GM12864 (cell line): Measurements from ENCODE around the gene PRSS23.

ENCODE experiments used
- DNase-seq: peaks from one replicate; pipeline ENCODE4 v3.0.0-alpha.2; 2011; ENCODE audit warnings: low read depth
- H3K4me3 ChIP-seq: 2 replicates; pipeline ENCODE4 v1.5.1; 2011; ENCODE audit warnings: mild to moderate bottlenecking, low read depth, low read length, control low read depth
- TF ChIP-seq, protein P1 (sequence below): IDR thresholded peaks from 2 replicates; pipeline ENCODE4 v1.5.1; 2011; ENCODE audit warnings: low read depth, mild to moderate bottlenecking, moderate library complexity, low read length, control low read depth, inconsistent platforms; ENCODE audit errors: missing control alignments

PRSS23 gene

DNA sequence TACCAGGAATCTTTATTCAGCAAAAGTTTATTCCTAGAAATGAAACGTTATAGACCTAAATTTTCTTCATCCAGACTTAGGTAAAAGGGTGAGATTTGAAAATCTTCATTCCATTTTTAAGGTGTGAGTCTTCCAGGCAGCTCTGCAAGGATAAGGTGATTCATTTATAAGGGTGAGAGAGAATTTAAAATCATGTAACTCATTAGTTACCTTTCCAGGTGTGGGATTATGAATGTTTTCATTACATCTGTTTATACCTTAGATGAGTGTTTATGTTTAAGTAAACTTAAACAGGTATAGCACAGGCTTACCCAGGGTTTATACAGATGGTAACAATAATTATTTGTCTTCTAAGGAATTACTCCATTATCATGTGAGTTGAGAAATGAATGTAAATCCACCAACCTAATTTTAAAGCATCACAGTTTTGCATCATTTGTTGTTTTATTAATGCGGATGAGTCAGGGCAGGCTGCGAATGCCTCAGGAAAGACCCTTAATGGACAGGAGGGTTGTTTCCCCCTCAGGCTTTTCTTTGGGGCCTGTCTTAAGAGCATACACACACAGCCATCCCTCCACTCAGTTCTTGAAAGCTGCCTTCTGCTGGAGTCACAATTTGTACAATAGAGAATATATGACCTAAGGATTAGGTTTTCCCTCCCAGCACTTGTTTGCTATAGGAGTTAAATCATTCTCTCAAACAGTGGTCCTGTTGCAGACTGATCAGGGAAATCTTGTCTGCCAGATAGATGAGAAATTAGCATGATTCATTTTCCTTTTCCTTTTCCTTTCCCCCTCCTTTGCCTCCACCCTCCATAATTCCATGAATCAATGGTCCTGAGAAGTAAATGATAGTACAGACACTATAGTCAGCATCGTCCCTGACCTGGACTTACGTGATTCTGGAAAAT is 3.0 kb downstream of the PRSS23 start:
- H3K4me3 ChIP-seq, result no peak overlapping the region
- no peak for DNase-seq
- TF ChIP-seq, protein P1, sequence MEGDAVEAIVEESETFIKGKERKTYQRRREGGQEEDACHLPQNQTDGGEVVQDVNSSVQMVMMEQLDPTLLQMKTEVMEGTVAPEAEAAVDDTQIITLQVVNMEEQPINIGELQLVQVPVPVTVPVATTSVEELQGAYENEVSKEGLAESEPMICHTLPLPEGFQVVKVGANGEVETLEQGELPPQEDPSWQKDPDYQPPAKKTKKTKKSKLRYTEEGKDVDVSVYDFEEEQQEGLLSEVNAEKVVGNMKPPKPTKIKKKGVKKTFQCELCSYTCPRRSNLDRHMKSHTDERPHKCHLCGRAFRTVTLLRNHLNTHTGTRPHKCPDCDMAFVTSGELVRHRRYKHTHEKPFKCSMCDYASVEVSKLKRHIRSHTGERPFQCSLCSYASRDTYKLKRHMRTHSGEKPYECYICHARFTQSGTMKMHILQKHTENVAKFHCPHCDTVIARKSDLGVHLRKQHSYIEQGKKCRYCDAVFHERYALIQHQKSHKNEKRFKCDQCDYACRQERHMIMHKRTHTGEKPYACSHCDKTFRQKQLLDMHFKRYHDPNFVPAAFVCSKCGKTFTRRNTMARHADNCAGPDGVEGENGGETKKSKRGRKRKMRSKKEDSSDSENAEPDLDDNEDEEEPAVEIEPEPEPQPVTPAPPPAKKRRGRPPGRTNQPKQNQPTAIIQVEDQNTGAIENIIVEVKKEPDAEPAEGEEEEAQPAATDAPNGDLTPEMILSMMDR, result no peak

DNA sequence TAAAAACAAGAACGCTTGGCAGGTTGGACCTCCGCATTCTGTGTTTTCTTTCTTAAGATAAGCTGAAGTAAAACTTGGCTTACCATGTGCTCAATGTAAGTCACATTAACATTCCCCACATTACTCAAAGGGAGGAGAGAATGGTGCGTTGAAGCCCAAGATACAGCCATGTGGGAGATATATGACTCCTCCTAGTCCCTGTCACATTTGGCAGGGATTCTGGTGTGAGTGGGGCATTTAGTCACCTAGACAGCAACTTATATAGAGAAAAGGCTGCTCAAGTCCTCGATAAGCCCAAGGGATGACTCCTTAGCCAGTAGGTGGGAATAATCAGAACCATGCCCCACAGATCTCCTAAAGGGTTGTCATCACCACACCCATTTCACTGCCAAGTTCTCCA is 4.6 kb downstream of the PRSS23 start:
- H3K4me3 ChIP-seq, result no peak overlapping the region
- no peak for DNase-seq
- TF ChIP-seq, protein P1, result no peak

DNA sequence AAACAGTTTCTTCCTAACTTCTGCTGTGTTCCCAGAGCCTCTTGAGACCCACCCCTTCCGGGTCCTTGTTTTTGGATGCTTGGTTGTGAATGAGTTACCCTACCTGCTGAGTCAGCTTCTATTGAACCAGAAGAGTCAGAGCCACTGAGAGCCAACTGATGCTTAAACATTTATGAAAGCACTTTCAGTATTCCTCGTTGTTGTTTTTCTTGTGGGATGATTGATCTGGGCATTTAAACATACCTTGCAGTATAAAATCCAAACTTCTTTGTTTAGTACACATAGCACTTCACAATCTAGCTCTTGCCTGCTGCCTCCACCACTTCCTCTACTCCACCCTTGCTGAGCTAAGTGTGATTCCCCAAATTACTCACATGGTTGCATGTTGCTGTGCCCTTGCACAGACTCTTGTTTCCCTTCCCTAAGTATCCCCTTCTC is 5.5 kb downstream of the PRSS23 start:
- DNase-seq, result no peak
- H3K4me3 ChIP-seq, result no peak overlapping the region
- TF ChIP-seq, protein P1, result no peak

DNA sequence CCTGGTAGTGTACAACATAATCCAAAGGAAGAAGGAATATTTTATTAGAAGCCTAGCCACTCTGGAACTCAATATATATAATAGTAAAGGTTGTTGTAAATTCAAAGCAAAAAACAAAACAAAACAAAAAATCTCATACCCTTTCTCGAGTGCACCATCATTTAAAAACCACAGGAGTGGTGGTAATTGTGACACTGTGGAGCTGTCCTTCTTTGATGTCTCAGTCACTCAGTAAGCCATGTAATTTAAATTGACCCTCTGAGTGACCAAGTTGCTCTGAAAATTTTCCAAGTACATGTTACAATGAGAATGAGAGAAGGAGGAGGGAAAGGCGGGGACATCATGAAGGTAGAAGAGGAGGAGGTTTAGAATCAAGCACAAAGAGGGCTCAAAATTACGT is 6.6 kb downstream of the PRSS23 start:
- DNase-seq, result no peak
- TF ChIP-seq, protein P1, result no peak
- H3K4me3 ChIP-seq, result no peak overlapping the region

DNA sequence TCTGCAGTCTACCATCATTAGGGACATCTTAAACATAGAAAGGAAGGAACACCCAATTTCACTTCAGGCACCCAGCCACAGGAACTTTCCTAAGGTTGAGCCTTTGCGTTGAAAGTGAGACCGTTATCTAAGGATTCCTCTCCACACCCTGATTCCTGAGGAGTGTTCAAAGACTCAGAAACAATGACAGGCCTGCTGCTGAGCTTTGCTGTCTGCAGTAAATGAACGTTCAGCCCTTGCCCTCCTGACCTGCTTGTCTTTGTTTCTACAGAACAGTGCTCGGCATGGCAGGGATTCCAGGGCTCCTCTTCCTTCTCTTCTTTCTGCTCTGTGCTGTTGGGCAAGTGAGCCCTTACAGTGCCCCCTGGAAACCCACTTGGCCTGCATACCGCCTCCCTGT is 7.0 kb downstream of the PRSS23 start:
- no peak for DNase-seq
- H3K4me3 ChIP-seq, result no peak overlapping the region
- TF ChIP-seq, protein P1, result no peak

DNA sequence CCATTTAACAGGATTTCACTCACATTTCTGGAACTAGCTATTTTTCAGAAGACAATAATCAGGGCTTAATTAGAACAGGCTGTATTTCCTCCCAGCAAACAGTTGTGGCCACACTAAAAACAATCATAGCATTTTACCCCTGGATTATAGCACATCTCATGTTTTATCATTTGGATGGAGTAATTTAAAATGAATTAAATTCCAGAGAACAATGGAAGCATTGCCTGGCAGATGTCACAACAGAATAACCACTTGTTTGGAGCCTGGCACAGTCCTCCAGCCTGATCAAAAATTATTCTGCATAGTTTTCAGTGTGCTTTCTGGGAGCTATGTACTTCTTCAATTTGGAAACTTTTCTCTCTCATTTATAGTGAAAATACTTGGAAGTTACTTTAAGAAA is 9.2 kb downstream of the PRSS23 start:
- no peak for DNase-seq
- TF ChIP-seq, protein P1, result no peak
- no peak overlapping the region for H3K4me3 ChIP-seq

DNA sequence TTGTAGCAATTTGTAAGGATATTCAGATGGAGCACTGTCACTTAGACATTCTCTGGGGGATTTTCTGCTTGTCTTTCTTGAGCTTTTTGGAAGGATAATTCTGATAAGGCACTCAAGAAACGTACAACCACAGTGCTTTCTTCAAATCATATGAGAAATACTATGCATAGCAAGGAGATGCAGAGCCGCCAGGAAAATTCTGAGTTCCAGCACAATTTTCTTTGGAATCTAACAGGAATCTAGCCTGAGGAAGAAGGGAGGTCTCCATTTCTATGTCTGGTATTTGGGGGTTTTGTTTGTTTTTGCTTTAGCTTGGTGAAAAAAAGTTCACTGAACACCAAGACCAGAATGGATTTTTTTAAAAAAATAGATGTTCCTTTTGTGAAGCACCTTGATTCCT is 9.9 kb downstream of the PRSS23 start:
- DNase-seq, result no peak
- TF ChIP-seq, protein P1, result no peak

More for the DNA sequence above, 9.9 kb downstream of the PRSS23 start:
- H3K4me3 ChIP-seq, result no peak overlapping the region
